G401.6 (cell line): ENCODE data around the gene GNPTAB.

Source experiments
- FAIRE-seq: peaks from 2 replicates; lab custom pipeline; 2012; peaks lifted over from hg19 to GRCh38; lab: Jason Lieb, UNC

The GNPTAB gene

GRCh38 chr12:101772012-101772775 is 58.6 kb downstream of the GNPTAB start:
- no peak for FAIRE-seq

GRCh38 chr12:101769865-101770264 is 60.9 kb downstream of the GNPTAB start:
- no peak for FAIRE-seq

- FAIRE-seq = no peak
Measured at GRCh38 chr12:101768781-101769180, 62.0 kb downstream of the GNPTAB start.

GRCh38 chr12:101767537-101767936 is 63.2 kb downstream of the GNPTAB start:
- no peak for FAIRE-seq

GRCh38 chr12:101764051-101764792 is 66.5 kb downstream of the GNPTAB start:
- FAIRE-seq = no peak

GRCh38 chr12:101763246-101763931 is 67.4 kb downstream of the GNPTAB start:
- no peak for FAIRE-seq

- no peak for FAIRE-seq
Measured at GRCh38 chr12:101761781-101762180, 69.0 kb downstream of the GNPTAB start.

GRCh38 chr12:101761350-101761749 is 69.4 kb downstream of the GNPTAB start:
- no peak for FAIRE-seq

GRCh38 chr12:101759396-101760047 is 71.2 kb downstream of the GNPTAB start:
- peak; percentile 74 for FAIRE-seq

- FAIRE-seq = no peak
Measured at GRCh38 chr12:101750152-101750551, 80.6 kb downstream of the GNPTAB start.

GRCh38 chr12:101749657-101750056 is 81.1 kb downstream of the GNPTAB start:
- no peak for FAIRE-seq

GRCh38 chr12:101748907-101749306 is 81.9 kb downstream of the GNPTAB start:
- peak; percentile 11 for FAIRE-seq

- no peak for FAIRE-seq
Measured at GRCh38 chr12:101747697-101748096, 83.1 kb downstream of the GNPTAB start.

GRCh38 chr12:101746661-101747060 is 84.1 kb downstream of the GNPTAB start:
- no peak for FAIRE-seq

GRCh38 chr12:101746196-101746595 is 84.6 kb downstream of the GNPTAB start:
- FAIRE-seq = no peak

GRCh38 chr12:101745481-101745880 is 85.3 kb downstream of the GNPTAB start:
- no peak for FAIRE-seq

- FAIRE-seq = no peak
Measured at GRCh38 chr12:101743724-101744472, 86.9 kb downstream of the GNPTAB start.

GRCh38 chr12:101743242-101743641 is 87.5 kb downstream of the GNPTAB start:
- FAIRE-seq = no peak

GRCh38 chr12:101740980-101741379 is 89.8 kb downstream of the GNPTAB start:
- no peak for FAIRE-seq

- no peak for FAIRE-seq
Measured at GRCh38 chr12:101740566-101740965, 90.2 kb downstream of the GNPTAB start.

- FAIRE-seq = no peak
Measured at GRCh38 chr12:101738920-101739665, 91.7 kb downstream of the GNPTAB start, which contains the start of gene SYCP3. Gene SYCP3 (minus strand): TSS chr12:101739462. CDS start chr12:101737935, 1,527 bp downstream.
